HepG2 (cell line): ENCODE results near the gene SASH3. TPM values are rescaled to one million over a fixed set of nuclear protein-coding genes. Genes with fewer than 3 reads are reported as not detected.

Experiments
- ATAC-seq: fragments of 200-7000 bp; cut with Tn5 transposase; 3 replicates; pipeline ENCODE4 v1.9.1; 2020; ENCODE audit warnings: mild to moderate bottlenecking, moderate library complexity
- BruUV-seq: library from RNA; stranded (reverse); fragments of 400-500 nt; replicated peaks from 2 replicates; lab custom pipeline; 2021; lab: Mats Ljungman, UMichigan
- CTCF ChIA-PET: fragments of 300-600 bp; formaldehyde crosslinking; extraction: SDS; loops from one replicate; lab custom pipeline; 2021; ENCODE audit warnings: low total read pairs, inconsistent platforms, low intra/inter-chr PET ratio; lab: Yijun Ruan, JAX
- POLR2A ChIA-PET: fragments of 350-600 bp; sonication (Branson Sonifier 250); formaldehyde crosslinking; loops from one replicate; lab custom pipeline; 2020; ENCODE audit warnings: antibody characterized with exemption, inconsistent platforms; lab: Yijun Ruan, JAX
- DNase-seq: peaks from one replicate; pipeline ENCODE4 v3.0.0-alpha.2; 2015; ENCODE audit warnings: low spot score
- FAIRE-seq: peaks from 3 replicates; lab custom pipeline; 2011; peaks lifted over from hg19 to GRCh38; lab: Jason Lieb, UNC
- H2AFZ ChIP-seq: one replicate; pipeline ENCODE4 v1.6.1; 2011; ENCODE audit warnings: low read length, inconsistent platforms
- H3K27ac ChIP-seq: fragments of 300-600 bp; 3 replicates; pipeline ENCODE4 v1.8.0; 2011; ENCODE audit warnings: mixed run types, mild to moderate bottlenecking, mixed read lengths, low read length, inconsistent platforms; ENCODE audit not compliant: insufficient read depth; ENCODE audit errors: extremely low read length
- H3K27me3 ChIP-seq, 2 experiments: fragments of 200-600 bp in 1 of 2; 2 replicates in 1 of 2; 3 replicates in 1 of 2; pipeline versions ENCODE4 v1.6.0 to v1.8.0; 2011; ENCODE audit warnings: low read length in 2 of 2, mild to moderate bottlenecking in 2 of 2, moderate library complexity in 2 of 2, inconsistent platforms in 1 of 2; ENCODE audit not compliant: insufficient read depth in 2 of 2, control insufficient read depth in 1 of 2
- H3K36me3 ChIP-seq, 2 experiments: fragments of 200-600 bp in 1 of 2; replicated peaks in 1 of 2; 2 replicates in 1 of 2; 3 replicates in 1 of 2; pipeline versions ENCODE4 v1.5.1 to v1.8.0; 2011; ENCODE audit warnings: low read length in 2 of 2, inconsistent platforms in 1 of 2; ENCODE audit not compliant: insufficient read depth in 2 of 2, control insufficient read depth in 1 of 2
- H3K4me1 ChIP-seq: 2 replicates; pipeline ENCODE4 v1.5.1; 2012; ENCODE audit warnings: low read length, inconsistent platforms; ENCODE audit not compliant: insufficient read depth
- H3K4me2 ChIP-seq: 2 replicates; pipeline ENCODE4 v1.6.0; 2011; ENCODE audit warnings: low read depth, low read length, inconsistent platforms
- H3K4me3 ChIP-seq, 3 experiments: fragments of 200-600 bp in 1 of 3; sonication (generic), shearing (Covaris generic) in 1 of 3; replicated peaks in 1 of 3; 2 replicates each; pipeline ENCODE4 v1.5.1; 2011 to 2016; ENCODE audit warnings: low read length in 3 of 3, inconsistent platforms in 2 of 3, low read depth in 2 of 3, mild to moderate bottlenecking in 2 of 3, control low read depth in 1 of 3, mixed read lengths in 1 of 3; ENCODE audit not compliant: insufficient read depth in 1 of 3
- H3K79me2 ChIP-seq: one replicate; pipeline ENCODE4 v1.6.1; 2011; ENCODE audit warnings: low read length, inconsistent platforms; ENCODE audit not compliant: insufficient read depth
- H3K9ac ChIP-seq: 2 replicates; pipeline ENCODE4 v1.6.0; 2011; ENCODE audit warnings: mild to moderate bottlenecking, low read depth, low read length, inconsistent platforms; ENCODE audit not compliant: insufficient read depth
- H3K9me3 ChIP-seq: 2 replicates; pipeline ENCODE4 v1.5.1; 2012; ENCODE audit warnings: mild to moderate bottlenecking, low read length
- H4K20me1 ChIP-seq: 2 replicates; pipeline ENCODE4 v1.6.0; 2011; ENCODE audit warnings: inconsistent platforms, mild to moderate bottlenecking, low read length, moderate library complexity; ENCODE audit not compliant: insufficient read depth
- DMTF1 ChIP-seq: sonication (generic); formaldehyde crosslinking; IDR thresholded peaks from 2 replicates; pipeline ENCODE4 v1.4.0; 2020; ENCODE audit warnings: mild to moderate bottlenecking, missing genetic modification reagents
- EEA1 ChIP-seq: sonication (generic); formaldehyde crosslinking; IDR thresholded peaks from 2 replicates; pipeline ENCODE4 v1.5.1; 2020; ENCODE audit warnings: mild to moderate bottlenecking, missing genetic modification reagents, borderline replicate concordance
- ETV5 ChIP-seq: IDR thresholded peaks from 2 replicates; pipeline ENCODE4 v1.6.1; 2018; ENCODE audit warnings: missing biosample characterization, missing genetic modification reagents, inconsistent platforms, borderline replicate concordance
- IRF9 ChIP-seq: sonication (generic); formaldehyde crosslinking; IDR thresholded peaks from 2 replicates; pipeline ENCODE4 v1.8.0; 2022; ENCODE audit warnings: missing genetic modification reagents, mild to moderate bottlenecking, borderline replicate concordance
- KMT2A ChIP-seq: sonication (generic); formaldehyde crosslinking; IDR thresholded peaks from 2 replicates; pipeline ENCODE4 v1.4.0; 2020; ENCODE audit warnings: missing genetic modification reagents
- KMT2B ChIP-seq: IDR thresholded peaks from 2 replicates; pipeline ENCODE4 v1.6.1; 2016; ENCODE audit warnings: missing genetic modification reagents, missing compliant biosample characterization
- SP4 ChIP-seq: sonication (generic); formaldehyde crosslinking; IDR thresholded peaks from 2 replicates; pipeline ENCODE4 v1.8.1; 2023; ENCODE audit warnings: mild to moderate bottlenecking, missing genetic modification reagents
- SRSF9 ChIP-seq: fragments of 200-400 bp; formaldehyde crosslinking; IDR thresholded peaks from 2 replicates; pipeline ENCODE4 v1.6.1; 2018; ENCODE audit warnings: borderline replicate concordance, mild to moderate bottlenecking, low read depth, low read length; ENCODE audit not compliant: insufficient read depth, poor library complexity, severe bottlenecking
- TFDP2 ChIP-seq: sonication (generic); formaldehyde crosslinking; IDR thresholded peaks from 2 replicates; pipeline ENCODE4 v1.4.0; 2020; ENCODE audit warnings: missing genetic modification reagents
- ZFP36L1 ChIP-seq: sonication (generic); formaldehyde crosslinking; IDR thresholded peaks from 2 replicates; pipeline ENCODE4 v1.8.0; 2022; ENCODE audit warnings: mild to moderate bottlenecking, missing genetic modification reagents, moderate library complexity
- ZHX2 ChIP-seq, 2 experiments: sonication (generic) in 1 of 2; formaldehyde crosslinking in 1 of 2; IDR thresholded peaks; 2 replicates each; pipeline versions ENCODE4 v1.6.1 to v1.9.0; 2014 to 2022; ENCODE audit warnings: antibody characterized with exemption in 1 of 2, borderline replicate concordance in 1 of 2, inconsistent platforms in 1 of 2, low read depth in 1 of 2, missing genetic modification reagents in 1 of 2
- ZNF143 ChIP-seq: sonication (generic); formaldehyde crosslinking; IDR thresholded peaks from 2 replicates; pipeline ENCODE4 v1.4.0; 2020; ENCODE audit warnings: missing genetic modification reagents
- WGBS: methylation state at CpG from one replicate; pipeline ENCODE4 v1.1.6; 2017; ENCODE audit warnings: low lambda C conversion rate; 5-methylcytosine and 5-hydroxymethylcytosine counted together
- in situ Hi-C: cut with HindIII; loops from 2 replicates; pipeline ENCODE4 v1.10.0; 2017; ENCODE audit warnings: low pct_unique_long_range_greater_than_20kb; ENCODE audit not compliant: extremely low pct_ligation_motif_present
- intact Hi-C: fragments of 100-400 bp; cut with micrococcal nuclease; formaldehyde crosslinking; loops from one replicate; pipeline ENCODE4 v1.10.0; 2022; ENCODE audit not compliant: unreplicated experiment
- polyA plus RNA-seq, 8 experiments: library from polyadenylated mRNA; depleted of rRNA in 3 of 8; stranded (reverse) in 7 of 8; unstranded in 1 of 8; fragments of >200 nt; fragmentation: Illumina TruSeq in 4 of 8; extraction: Trizol in 4 of 8; gene quantifications; 2 replicates each; pipeline versions ENCODE4 v1.2.1 to v1.2.3, GENCODE V29; 2011 to 2016; ENCODE audit warnings: low read depth in 4 of 8, missing spikeins in 1 of 8, mixed read lengths in 1 of 8; ENCODE audit not compliant: insufficient read depth in 1 of 8
- total RNA-seq, 5 experiments: library from RNA; depleted of rRNA; stranded (reverse); fragments of >200 nt; fragmentation: Illumina TruSeq; extraction: Trizol; gene quantifications; 2 replicates each; pipeline ENCODE4 v1.2.3, GENCODE V29; 2016; ENCODE audit warnings: low read depth in 1 of 5

SASH3 gene
- total and polyA plus RNA-seq, 2 of the 13 experiments (the other 11 are each of a cell fraction or from before 2014, with no cell fraction given): 0.08 TPM; not detected in 1

- BruUV-seq: no TSS peak
- no peak overlapping the region for H3K4me3 ChIP-seq
- H2AFZ ChIP-seq: no peak overlapping the region
- intact Hi-C loops: no loop called here
- in situ Hi-C loops: no loop called here
- no peaks in the 10 kb centered on the region for H3K9me3 ChIP-seq
- H3K4me1 ChIP-seq: no peaks in the 10 kb centered on the region
- H3K9ac ChIP-seq: no peak overlapping the region
- POLR2A ChIA-PET: no interaction called here
- no peaks in the 10 kb centered on the region for H3K27me3 ChIP-seq
- DNase-seq: no peak
- peaks cover under 1 to 6% of the 10 kb centered on the region in 2 experiments; a peak in 1 of 5 replicates for H3K36me3 ChIP-seq
- no peak overlapping the region for H3K27ac ChIP-seq
- no peak for ATAC-seq
- no peak overlapping the region for H3K4me2 ChIP-seq
- FAIRE-seq: no peak
- no peaks in the 10 kb centered on the region for H4K20me1 ChIP-seq
- H3K79me2 ChIP-seq: no peaks in the 10 kb centered on the region
- 96% methylated on average over 4 of the region's 4 CpGs for WGBS
- CTCF ChIA-PET: no interaction called here
- TF ChIP-seq IRF9 (CRISPR knock-in tag) (no peak), TFDP2 (CRISPR knock-in tag) (no peak), KMT2B (no peak), DMTF1 (CRISPR knock-in tag) (no peak), ZFP36L1 (no peak), SRSF9 (no peak), ZHX2 (IDR thresholded peaks at IDR 0.05; ENCODE audit: low read depth) (no peak), ZHX2 (CRISPR knock-in tag; IDR thresholded peaks at IDR 0.05; ENCODE audit: borderline replicate concordance) (no peak), ZNF143 (CRISPR knock-in tag) (no peak), SP4 (CRISPR knock-in tag) (no peak), KMT2A (CRISPR knock-in tag) (no peak), EEA1 (no peak), ETV5 (CRISPR knock-in tag) (no peak)
These were observed 20.4 kb downstream of the SASH3 start for GRCh38 chrX:129800186-129800585.
